HL-60 (cell line): ENCODE data around the gene ACTN4.

Source experiments
- CTCF ChIP-seq: IDR thresholded peaks from one replicate; pipeline ENCODE4 v1.5.1; 2011; ENCODE audit warnings: low read length, control low read depth, inconsistent platforms; ENCODE audit not compliant: insufficient read depth
- POLR2AphosphoS5 ChIP-seq: IDR thresholded peaks from 2 replicates; pipeline ENCODE4 v1.6.1; 2012; ENCODE audit warnings: low read depth

DNA sequence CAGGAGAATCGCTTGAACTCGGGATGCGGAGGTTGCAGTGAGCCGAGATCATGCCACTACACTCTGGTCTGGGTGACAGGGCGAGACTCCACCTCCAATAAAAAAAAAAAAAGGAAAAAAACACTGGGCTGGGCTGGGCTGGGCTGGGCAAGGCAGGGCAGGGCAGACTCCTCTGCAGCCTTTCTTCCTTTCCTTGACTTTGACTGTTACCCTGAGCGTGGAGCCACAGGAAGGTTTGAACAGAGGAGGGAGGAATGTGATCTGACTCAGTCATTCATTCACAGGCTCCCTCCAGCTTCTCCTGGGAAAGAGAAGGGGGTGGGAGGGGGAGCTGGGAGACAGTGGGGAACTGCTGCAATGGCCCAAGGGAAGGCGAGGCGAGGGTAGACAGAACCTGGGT, 2.7 kb upstream of the ACTN4 start:
- TF ChIP-seq CTCF (no peak), POLR2AphosphoS5 (no peak)
